Neural cell (in vitro differentiated cells): ENCODE results near the gene FHAD1. TPM values are rescaled to one million over a fixed set of nuclear protein-coding genes. Genes with fewer than 3 reads are reported as not detected.

Experiments
- H2AFZ ChIP-seq: fragments of 200-600, 300-800 bp; sonication (generic), shearing (Covaris generic); 2 replicates; pipeline ENCODE4 v1.6.0; 2014; ENCODE audit warnings: low read depth, mild to moderate bottlenecking, antibody characterized with exemption, low read length, moderate library complexity
- H3F3A ChIP-seq: fragments of 200-600 bp; shearing (Covaris generic); 2 replicates; pipeline ENCODE4 v1.6.1; 2016; ENCODE audit warnings: mild to moderate bottlenecking, moderate library complexity, mixed read lengths, antibody characterized with exemption, low read length; ENCODE audit not compliant: insufficient read depth, poor library complexity, severe bottlenecking
- H3K27ac ChIP-seq: fragments of 200-600, 300-800 bp; sonication (generic), shearing (Covaris generic); 2 replicates; pipeline ENCODE4 v1.5.1; 2014; ENCODE audit warnings: mild to moderate bottlenecking, low read length, moderate library complexity
- H3K27me3 ChIP-seq: fragments of 300-800, 200-600 bp; sonication (generic), shearing (Covaris generic); 2 replicates; pipeline ENCODE4 v1.6.0; 2014; ENCODE audit warnings: mild to moderate bottlenecking, low read depth, low read length, moderate library complexity; ENCODE audit not compliant: insufficient read depth
- H3K36me3 ChIP-seq: fragments of 300-800, 200-600 bp; sonication (generic), shearing (Covaris generic); 2 replicates; pipeline ENCODE4 v1.5.1; 2014; ENCODE audit warnings: mild to moderate bottlenecking, antibody characterized with exemption, low read length, moderate library complexity; ENCODE audit not compliant: insufficient read depth
- H3K4me2 ChIP-seq: fragments of 300-800, 200-600 bp; sonication (generic), shearing (Covaris generic); 2 replicates; pipeline ENCODE4 v1.6.0; 2014; ENCODE audit warnings: mild to moderate bottlenecking, low read length
- H3K4me3 ChIP-seq: fragments of 300-800, 200-600 bp; sonication (generic), shearing (Covaris generic); 2 replicates; pipeline ENCODE4 v1.5.1; 2014; ENCODE audit warnings: mild to moderate bottlenecking, low read length, moderate library complexity
- H3K79me2 ChIP-seq: fragments of 200-600 bp; shearing (Covaris generic); replicated peaks from 2 replicates; pipeline ENCODE4 v1.6.0; 2014; ENCODE audit warnings: mild to moderate bottlenecking, low read length, moderate library complexity; ENCODE audit not compliant: insufficient read depth
- H3K9ac ChIP-seq: fragments of 300-800, 200-600 bp; sonication (generic), shearing (Covaris generic); 2 replicates; pipeline ENCODE4 v1.6.1; 2016; ENCODE audit warnings: mild to moderate bottlenecking, low read length, mixed read lengths
- H3K9me2 ChIP-seq: fragments of 200-600 bp; shearing (Covaris generic); 2 replicates; pipeline ENCODE4 v1.6.1; 2016; ENCODE audit warnings: mild to moderate bottlenecking, low read length, mixed read lengths; ENCODE audit not compliant: insufficient read depth
- H3K9me3 ChIP-seq: fragments of 200-600, 300-800 bp; sonication (generic), shearing (Covaris generic); 2 replicates; pipeline ENCODE4 v1.6.1; 2016; ENCODE audit warnings: mild to moderate bottlenecking, mixed run types, low read length, moderate library complexity, mixed read lengths
- H4K20me1 ChIP-seq: fragments of 200-600 bp; shearing (Covaris generic); 2 replicates; pipeline ENCODE4 v1.6.1; 2016; ENCODE audit warnings: mild to moderate bottlenecking, mixed run types; ENCODE audit not compliant: insufficient read depth
- EP300 ChIP-seq: fragments of 450-650 bp; conservative IDR thresholded peaks from 2 replicates; pipeline ENCODE4 v1.6.1; 2014; ENCODE audit warnings: antibody characterized with exemption, mild to moderate bottlenecking, moderate library complexity; ENCODE audit not compliant: poor library complexity, severe bottlenecking
- EZH2 ChIP-seq: fragments of 200-600, 300-800 bp; shearing (Covaris generic), sonication (generic); IDR thresholded peaks from 2 replicates; pipeline ENCODE4 v1.6.1; 2014; ENCODE audit warnings: antibody characterized with exemption, low read length, borderline replicate concordance, mild to moderate bottlenecking; ENCODE audit not compliant: insufficient read depth, poor library complexity, severe bottlenecking
- MXI1 ChIP-seq: fragments of 450-650 bp; conservative IDR thresholded peaks from 2 replicates; pipeline ENCODE4 v1.6.1; 2014; ENCODE audit warnings: antibody characterized with exemption, mild to moderate bottlenecking; ENCODE audit not compliant: poor library complexity, severe bottlenecking
- POLR2AphosphoS5 ChIP-seq: IDR thresholded peaks from 2 replicates; pipeline ENCODE4 v1.6.1; 2012
- RAD21 ChIP-seq: fragments of 450-650 bp; conservative IDR thresholded peaks from 2 replicates; pipeline ENCODE4 v1.6.1; 2014; ENCODE audit warnings: antibody characterized with exemption, mild to moderate bottlenecking, moderate library complexity
- REST ChIP-seq: IDR thresholded peaks from 2 replicates; pipeline ENCODE4 v1.6.1; 2012; ENCODE audit warnings: borderline replicate concordance
- SMC3 ChIP-seq: fragments of 450-650 bp; conservative IDR thresholded peaks from 2 replicates; pipeline ENCODE4 v1.6.1; 2014; ENCODE audit warnings: antibody characterized with exemption, mild to moderate bottlenecking, moderate library complexity; ENCODE audit not compliant: poor library complexity
- TAF1 ChIP-seq: IDR thresholded peaks from 2 replicates; pipeline ENCODE4 v1.6.1; 2012; ENCODE audit warnings: low read depth
- polyA plus RNA-seq: library from polyadenylated mRNA; depleted of rRNA; stranded (reverse); fragments of >200 nt; gene quantifications from 2 replicates; pipeline ENCODE4 v1.2.3, GENCODE V29; 2014
- TF ChIP-seq, protein P1 (sequence below): fragments of 450-650 bp; IDR thresholded peaks from 2 replicates; pipeline ENCODE4 v1.5.1; 2014; ENCODE audit warnings: antibody characterized with exemption, mild to moderate bottlenecking, moderate library complexity; ENCODE audit not compliant: poor library complexity, severe bottlenecking

The FHAD1 gene
- polyA plus RNA-seq, 1 donor from 2014 or later, result 0.46 TPM

DNA sequence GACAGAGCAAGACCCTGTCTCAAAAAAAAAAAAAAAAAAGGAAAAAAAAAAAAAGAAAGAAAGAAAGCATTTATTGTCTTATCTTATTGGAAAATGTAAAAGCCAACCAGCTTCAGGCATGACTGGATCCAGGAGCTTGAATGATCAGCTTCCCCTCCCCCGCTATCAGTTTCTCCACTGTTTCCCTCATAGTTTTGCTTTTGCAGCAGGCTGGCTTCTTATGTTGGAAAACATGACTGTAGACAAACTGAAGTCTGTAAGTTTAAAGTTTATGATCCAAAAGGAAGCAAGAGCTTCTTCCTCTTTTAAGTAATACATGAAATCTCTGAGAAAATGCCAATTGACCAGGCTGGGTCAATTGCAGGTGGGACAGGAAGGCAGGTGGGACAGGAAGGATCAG is 52.2 kb downstream of the FHAD1 start:
- Histone ChIP-seq H3F3A (peaks cover 3% of the 10 kb centered on the region), H3K4me3 (no peak overlapping the region), H3K9me3 (no peaks in the 10 kb centered on the region), H3K4me2 (no peak overlapping the region), H3K9ac (no peak overlapping the region), H3K79me2 (no peaks in the 10 kb centered on the region), H3K27ac (no peak overlapping the region), H4K20me1 (no peaks in the 10 kb centered on the region), H3K27me3 (no peaks in the 10 kb centered on the region), H3K9me2 (no peaks in the 10 kb centered on the region), H2AFZ (no peak overlapping the region), H3K36me3 (no peaks in the 10 kb centered on the region)
- TF ChIP-seq EP300 (no peak), SMC3 (no peak), REST (no peak), POLR2AphosphoS5 (no peak), TAF1 (no peak), MXI1 (no peak), RAD21 (no peak), EZH2 (no peak)
- TF ChIP-seq, protein P1, sequence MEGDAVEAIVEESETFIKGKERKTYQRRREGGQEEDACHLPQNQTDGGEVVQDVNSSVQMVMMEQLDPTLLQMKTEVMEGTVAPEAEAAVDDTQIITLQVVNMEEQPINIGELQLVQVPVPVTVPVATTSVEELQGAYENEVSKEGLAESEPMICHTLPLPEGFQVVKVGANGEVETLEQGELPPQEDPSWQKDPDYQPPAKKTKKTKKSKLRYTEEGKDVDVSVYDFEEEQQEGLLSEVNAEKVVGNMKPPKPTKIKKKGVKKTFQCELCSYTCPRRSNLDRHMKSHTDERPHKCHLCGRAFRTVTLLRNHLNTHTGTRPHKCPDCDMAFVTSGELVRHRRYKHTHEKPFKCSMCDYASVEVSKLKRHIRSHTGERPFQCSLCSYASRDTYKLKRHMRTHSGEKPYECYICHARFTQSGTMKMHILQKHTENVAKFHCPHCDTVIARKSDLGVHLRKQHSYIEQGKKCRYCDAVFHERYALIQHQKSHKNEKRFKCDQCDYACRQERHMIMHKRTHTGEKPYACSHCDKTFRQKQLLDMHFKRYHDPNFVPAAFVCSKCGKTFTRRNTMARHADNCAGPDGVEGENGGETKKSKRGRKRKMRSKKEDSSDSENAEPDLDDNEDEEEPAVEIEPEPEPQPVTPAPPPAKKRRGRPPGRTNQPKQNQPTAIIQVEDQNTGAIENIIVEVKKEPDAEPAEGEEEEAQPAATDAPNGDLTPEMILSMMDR, result no peak

- no peak overlapping the region for H3K4me3 ChIP-seq
- H3K9me2 ChIP-seq, result no peaks in the 10 kb centered on the region
- no peaks in the 10 kb centered on the region for H4K20me1 ChIP-seq
- no peaks in the 10 kb centered on the region for H3K9me3 ChIP-seq
- no peak overlapping the region for H2AFZ ChIP-seq
- peaks cover 5% of the 10 kb centered on the region for H3F3A ChIP-seq
- no peak overlapping the region for H3K4me2 ChIP-seq
- TF ChIP-seq EZH2, result no peak
- no peak for TF ChIP-seq RAD21
- TF ChIP-seq MXI1, result no peak
- TF ChIP-seq, protein P1, result no peak
- TF ChIP-seq SMC3, result no peak
- no peak for TF ChIP-seq TAF1
- TF ChIP-seq EP300, result no peak
- TF ChIP-seq POLR2AphosphoS5, result no peak
- TF ChIP-seq REST, result no peak
- H3K9ac ChIP-seq, result no peak overlapping the region
- H3K79me2 ChIP-seq, result no peaks in the 10 kb centered on the region
- no peak overlapping the region for H3K27ac ChIP-seq
- no peaks in the 10 kb centered on the region for H3K27me3 ChIP-seq
- no peaks in the 10 kb centered on the region for H3K36me3 ChIP-seq
Observed at GRCh38 chr1:15299806-15300205, 52.8 kb downstream of the FHAD1 start.
